HG03571 (cell line): ENCODE measurements around the gene HPDL.
"Not testable (repeated sequence)": the region's sequence is repeated elsewhere in the genome, so short reads cannot be mapped to it uniquely, and the experiment has no call there.

ENCODE experiments used
- ATAC-seq: cut with Tn5 transposase; IDR thresholded peaks from one replicate; pipeline ENCODE4 v1.9.1; 2021; ENCODE audit not compliant: unreplicated experiment

HPDL gene

DNA sequence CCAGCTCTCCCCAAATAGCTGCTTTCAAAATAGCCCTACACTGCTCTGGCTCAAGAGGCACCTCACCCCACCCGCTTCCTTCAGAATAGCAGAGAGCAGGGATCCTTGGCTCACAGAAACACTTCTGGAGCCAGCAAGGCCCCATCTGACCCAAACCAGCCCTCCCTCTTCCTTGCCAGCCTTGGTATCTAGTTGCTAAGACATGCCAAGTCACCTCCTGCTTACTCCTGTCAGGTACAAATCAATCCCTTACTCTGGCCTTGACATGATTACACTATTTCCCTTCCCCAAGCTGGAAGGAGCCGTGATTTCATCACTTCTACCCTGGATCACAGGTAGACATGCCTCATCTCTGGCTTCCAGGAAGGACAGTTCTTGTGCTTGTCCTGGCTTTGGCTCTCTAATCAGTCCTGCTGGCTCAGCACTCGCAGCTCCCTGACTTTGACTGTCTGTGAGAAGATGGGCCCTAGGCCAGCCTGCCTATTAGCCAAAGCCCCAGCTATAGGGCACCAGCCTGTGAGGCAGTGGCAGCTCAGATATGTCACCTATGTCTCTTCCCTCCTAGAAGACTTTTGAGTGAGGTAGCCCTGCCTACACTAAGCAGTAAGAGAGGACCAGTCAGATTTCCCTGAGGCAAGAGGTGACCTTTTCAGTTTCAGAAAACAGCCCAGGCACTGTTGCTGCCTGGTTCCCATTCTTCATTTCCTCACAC is 22.4 kb downstream of the HPDL start:
- ATAC-seq: no peak

DNA sequence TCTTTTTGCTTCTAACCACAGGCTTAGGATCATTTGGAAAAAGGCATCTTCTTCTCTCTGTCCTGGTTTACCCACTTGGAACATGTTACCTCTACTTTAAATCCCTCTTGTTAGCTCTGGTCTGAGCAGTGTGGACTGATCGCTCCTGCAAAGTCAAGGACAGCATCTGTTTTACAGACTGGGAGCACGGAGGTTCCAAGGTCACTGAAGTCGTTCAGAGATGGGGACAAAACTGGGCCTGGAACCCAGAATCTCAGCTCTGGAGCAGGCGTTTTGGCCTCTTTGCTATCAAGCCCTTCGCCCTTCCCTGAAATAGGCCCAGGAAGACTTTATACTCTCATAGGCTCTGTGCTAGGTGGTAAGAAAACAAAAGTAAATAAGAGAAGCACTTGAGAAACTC is 24.8 kb downstream of the HPDL start:
- ATAC-seq: no peak

DNA sequence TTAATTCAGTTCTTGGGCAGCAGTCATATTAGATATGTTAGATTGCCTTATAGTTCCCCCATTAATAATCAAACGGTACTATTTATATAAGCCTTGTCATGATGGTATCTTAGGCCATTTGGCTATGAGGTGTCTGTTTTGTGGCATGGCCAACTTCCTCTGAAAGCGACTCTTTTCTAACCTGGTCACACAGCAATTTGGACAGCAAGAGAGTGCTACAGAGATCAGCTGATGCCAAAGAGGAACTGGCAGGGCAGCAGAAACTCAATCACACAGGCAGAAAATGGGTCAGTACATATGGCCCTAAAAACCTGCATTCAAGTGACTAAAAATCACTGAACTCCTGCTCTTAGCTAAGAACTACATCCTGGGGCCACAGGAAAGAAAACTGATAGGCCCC is 27.0 kb downstream of the HPDL start:
- no peak for ATAC-seq

DNA sequence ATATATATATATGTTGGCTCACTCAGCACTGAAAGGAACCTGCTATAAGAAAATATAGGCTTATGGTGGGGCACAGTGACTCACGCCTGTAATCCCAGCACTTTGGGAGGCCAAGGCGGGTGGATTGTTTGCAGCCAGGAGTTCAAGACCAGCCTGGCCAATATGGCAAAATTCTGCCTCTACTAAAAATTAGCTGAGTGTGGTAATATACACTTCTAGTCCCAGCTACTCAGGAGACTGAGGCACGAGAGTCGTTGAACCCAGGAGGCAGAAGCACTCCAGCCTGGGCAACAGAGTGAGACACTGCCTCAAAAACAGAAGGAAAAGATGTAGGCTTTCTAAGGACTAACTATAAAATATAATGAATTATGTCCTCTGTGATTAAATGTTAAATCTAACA is 28.1 kb downstream of the HPDL start:
- no peak for ATAC-seq

DNA sequence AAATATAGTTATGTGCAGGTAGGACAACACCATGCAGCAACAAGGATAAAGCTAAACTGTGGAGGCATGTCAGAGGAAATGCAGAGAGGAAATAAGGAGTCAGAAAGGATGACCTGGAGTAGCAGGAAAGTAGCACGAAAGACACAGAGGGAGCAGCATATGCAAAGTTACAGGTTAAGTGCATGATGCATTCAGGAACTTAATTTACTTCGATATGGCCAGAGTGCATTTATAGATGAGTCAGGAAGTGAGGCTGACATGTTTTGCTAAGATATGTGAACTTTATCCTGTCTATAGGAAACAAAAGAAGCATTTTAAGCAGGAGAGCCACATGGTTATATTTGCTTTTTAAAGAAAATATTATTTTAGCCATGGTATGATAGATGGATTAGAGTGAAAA is 29.0 kb downstream of the HPDL start:
- no peak for ATAC-seq

DNA sequence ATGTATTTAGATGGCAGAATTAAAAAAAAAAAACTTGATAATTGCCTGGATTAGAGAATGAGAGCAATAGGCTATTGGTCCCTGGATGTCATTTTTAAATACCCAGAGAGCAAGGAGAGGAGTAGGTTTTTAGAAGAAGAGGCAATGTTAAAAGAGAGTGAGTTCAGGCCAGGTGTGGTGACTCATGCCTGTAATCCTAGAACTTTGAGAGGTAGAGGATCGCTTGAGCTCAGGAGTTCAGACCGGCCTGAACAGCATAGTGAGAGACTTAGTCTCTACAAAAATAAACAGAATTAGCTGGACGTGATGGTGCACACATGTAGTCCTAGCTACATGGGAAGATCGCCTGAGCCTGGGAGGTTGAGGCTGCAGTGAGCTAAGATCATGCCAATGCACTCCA is 29.5 kb downstream of the HPDL start:
- no peak for ATAC-seq

DNA sequence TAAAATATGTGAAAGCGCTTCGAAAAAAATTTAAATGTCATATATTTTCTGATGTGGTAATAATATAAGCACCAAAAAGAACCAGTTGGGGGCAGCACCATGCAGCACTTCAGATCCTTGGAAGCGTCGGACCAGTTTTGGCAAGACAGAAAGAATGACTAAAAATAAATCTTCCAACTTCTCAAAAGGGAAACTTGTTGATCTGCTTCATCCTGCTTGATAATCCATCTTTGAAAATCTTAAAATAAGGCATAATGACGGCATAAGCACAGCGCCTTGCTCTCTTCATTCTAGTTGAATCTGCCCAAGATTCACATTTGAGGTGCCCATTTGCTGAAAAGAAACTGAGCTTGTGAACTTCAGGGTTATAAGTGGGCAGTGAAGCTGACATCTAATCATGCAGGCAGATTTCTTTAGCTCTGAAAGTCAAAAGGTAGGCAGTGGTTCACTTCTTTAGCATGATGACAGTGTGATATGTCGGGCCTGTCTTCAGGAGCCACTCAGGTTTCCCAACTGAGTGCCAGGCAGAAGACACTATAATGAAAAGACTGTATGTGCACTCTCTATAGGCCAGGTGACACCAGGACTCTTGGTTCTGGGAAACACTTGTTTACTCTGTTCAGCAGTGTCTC is 33.3 kb downstream of the HPDL start:
- ATAC-seq: no peak

DNA sequence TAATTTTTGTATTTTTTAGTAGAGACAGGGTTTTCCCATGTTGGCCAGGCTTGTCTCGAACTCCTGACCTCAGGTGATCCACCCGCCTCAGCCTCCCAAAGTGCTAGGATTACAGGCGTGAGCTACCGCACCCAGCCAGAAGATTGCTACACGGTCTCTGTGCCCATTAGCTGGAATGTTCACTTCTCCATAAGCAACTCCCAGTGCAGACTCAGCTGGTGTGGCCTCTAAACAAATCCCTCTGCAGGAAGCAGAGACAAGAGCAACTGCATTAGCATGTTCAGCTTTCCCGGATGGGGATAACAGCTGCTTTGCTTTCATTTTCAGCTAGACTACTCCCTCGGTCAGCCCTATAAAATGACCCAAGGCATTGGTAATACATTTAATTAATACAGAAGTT is 34.3 kb downstream of the HPDL start:
- ATAC-seq: not testable (repeated sequence)

DNA sequence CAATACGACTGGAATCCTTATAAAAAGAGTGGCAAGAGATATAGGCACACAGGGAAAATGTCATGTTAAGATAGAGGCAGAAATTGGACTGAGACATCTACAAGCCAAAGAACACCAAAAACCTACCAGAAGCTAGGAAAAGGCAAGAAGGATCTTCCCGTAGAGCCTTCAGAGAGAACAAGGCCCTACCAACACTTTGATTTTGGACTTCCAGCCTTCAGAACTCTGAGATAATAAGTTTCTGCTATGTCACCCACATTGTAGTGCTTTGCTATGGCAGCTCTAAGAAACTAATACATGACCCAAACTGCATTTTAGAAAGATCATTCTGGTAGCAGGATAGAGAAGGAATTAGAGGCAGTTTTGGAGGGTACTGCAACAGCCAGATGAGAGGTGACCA is 37.6 kb downstream of the HPDL start:
- no peak for ATAC-seq

DNA sequence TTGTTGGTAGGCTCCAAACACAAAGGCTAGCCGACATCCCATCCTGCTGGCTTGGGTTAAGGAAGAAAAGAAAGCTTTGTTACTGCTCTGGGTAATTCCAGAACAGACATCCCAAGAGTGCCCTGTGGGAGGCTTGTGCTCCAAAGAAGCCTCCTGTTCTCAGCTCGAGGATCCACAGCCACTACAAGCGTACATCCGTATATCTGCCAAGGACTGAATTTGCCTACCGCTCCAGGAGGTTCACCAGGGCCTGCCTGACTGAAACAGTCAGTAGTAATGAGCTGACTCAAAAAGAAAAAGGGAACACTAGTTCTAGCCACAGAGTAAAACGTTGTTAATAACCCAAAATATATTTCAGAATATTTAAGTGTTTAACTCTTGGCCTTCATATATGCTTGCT is 38.4 kb downstream of the HPDL start:
- peak; percentile 62 for ATAC-seq

DNA sequence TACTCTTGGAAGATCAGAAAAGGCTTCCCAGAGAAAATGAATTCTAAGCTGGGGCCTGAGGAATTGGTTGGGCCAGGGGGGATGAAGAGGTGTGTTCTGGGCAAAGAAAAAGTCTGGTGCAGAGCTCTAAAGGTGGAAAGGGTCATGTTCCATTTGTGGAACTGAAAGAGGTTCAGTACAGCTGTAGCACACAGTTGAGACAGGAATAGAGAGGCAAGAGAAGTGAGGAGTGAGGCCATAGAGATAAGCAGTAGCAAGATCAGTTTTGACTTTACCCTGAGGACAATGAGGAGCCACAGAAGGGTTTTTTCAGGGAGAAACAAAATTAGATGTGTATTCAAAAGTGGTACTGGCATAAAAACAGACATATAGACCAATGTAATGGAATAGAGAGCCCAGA is 43.9 kb downstream of the HPDL start:
- no peak for ATAC-seq

DNA sequence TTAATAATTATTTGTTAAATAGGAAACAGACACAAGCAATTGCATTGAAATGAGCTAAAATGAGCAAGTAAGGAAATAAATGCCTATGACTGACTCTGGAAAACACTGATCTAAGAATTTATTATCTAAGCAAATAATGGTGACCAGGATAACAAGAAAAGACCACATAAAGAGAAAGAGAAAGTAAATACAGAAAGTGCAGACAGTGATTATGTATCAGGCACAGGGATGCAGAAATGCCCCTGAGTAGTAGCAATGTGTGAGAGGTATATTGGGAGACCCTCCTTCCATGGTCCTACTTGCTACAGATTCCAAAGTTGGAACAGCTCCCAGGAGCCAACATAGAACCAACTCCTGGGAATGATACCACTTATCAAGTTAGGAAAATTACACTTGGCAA is 46.9 kb downstream of the HPDL start:
- no peak for ATAC-seq

DNA sequence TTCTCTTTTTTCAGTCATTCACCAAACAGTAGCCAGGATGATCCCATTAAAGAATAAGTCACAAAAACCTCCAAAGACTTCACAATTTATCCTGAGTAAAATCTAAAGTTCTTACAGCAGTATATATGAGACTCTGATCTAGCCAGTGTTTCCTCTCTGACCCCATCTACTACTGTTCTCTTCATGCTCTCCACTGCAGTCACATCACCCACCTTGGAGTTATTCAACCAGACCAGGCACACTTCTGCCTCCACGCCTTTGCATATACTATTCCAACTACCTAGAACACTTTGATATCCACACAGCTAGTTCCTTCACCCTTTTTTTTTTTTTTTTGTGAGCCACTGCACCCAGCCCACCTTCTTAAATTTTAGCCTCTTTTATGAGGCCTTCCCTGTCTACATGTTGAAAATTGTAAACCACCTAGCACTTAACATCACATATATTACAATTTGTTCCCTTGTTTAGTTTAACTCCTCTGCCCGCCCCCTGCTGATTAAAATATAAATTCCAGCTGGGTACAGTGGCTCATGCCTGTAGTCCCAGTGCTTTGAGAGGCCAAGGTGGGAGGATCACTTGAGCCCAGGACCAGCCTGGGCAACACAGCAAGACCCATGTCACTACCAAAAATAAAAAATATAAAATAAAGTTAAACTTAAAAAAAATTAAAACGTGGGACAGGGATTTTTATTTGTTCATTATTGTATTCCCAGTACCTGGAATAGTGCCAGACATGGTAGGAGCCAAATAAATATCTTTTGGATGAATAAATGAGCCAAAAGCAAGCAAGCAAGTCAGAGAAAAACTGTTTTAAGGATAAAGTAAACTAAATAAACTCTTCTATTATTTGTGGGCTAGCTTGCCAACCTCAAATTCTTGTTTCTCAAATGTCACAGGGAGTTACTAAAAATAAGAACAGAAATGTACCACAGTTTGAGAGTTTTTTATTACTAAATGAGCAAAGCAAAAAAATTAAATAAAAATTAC is 48.7 kb downstream of the HPDL start:
- ATAC-seq: no peak

DNA sequence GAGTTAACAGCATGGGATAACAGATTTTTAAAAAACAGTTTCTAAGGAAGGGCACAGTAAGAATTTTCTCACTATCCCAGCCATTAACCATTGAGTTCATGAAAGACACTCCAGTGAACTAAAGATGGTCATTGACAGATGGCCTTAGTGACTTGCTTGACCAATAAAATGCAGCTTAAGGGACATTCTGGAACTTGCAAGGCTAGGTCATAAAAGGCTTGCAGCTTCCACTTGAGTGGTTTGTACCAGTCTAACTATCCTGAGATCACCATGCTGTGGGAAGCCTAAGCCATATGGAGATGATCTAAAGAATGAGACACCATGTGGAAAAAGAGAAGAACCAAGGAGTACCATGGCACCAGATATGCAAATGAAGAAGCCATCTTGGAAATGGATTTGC is 51.5 kb downstream of the HPDL start:
- ATAC-seq: no peak
